Measurements from ENCODE around the gene NOBOX. TPM values are rescaled to one million over a fixed set of nuclear protein-coding genes. Genes with fewer than 3 reads are reported as not detected.

Gene NOBOX
- polyA plus RNA-seq, 1 donor from 2014 or later: not detected

DNA sequence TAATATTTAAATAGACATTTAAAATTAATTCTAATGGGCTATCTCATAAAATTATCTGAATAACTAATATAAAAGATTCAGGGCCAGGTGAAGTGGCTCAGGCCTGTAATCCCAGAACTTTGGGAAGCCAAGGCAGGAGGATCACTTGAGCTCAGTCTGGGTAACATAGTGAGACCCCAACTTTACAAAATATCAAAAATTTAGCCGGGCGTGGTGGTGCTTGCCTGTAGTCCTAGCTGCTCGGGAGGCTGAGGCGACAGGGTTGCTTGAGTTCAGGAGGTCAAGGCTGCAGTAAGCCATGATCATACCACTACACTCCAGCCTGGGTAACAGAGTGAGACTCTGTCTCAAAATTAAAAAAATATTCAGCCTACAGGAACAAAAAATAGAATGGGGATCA, 12.5 kb downstream of the NOBOX start:
- Histone ChIP-seq H3K4me3 (ENCODE audit: low read length) (no peak overlapping the region), H3K4me2 (ENCODE audit: low read length) (no peak overlapping the region), H3K9ac (ENCODE audit: low read length) (no peak overlapping the region), H3F3A (ENCODE audit: insufficient read depth, low read length, poor library complexity, severe bottlenecking) (no peaks in the 10 kb centered on the region), H3K27ac (ENCODE audit: low read length) (no peak overlapping the region), H3K9me2 (ENCODE audit: insufficient read depth, low read length) (no peaks in the 10 kb centered on the region), H3K36me3 (ENCODE audit: insufficient read depth, low read length) (no peaks in the 10 kb centered on the region), H2AFZ (ENCODE audit: low read depth, low read length) (no peak overlapping the region), H3K9me3 (ENCODE audit: low read length) (no peaks in the 10 kb centered on the region), H3K79me2 (replicated peaks; ENCODE audit: insufficient read depth, low read length) (no peaks in the 10 kb centered on the region), H3K27me3 (ENCODE audit: insufficient read depth, low read depth, low read length) (no peaks in the 10 kb centered on the region), H4K20me1 (ENCODE audit: insufficient read depth) (no peaks in the 10 kb centered on the region)
- no peak for TF ChIP-seq TAF1 (IDR thresholded peaks at IDR 0.05; ENCODE audit: low read depth)

DNA sequence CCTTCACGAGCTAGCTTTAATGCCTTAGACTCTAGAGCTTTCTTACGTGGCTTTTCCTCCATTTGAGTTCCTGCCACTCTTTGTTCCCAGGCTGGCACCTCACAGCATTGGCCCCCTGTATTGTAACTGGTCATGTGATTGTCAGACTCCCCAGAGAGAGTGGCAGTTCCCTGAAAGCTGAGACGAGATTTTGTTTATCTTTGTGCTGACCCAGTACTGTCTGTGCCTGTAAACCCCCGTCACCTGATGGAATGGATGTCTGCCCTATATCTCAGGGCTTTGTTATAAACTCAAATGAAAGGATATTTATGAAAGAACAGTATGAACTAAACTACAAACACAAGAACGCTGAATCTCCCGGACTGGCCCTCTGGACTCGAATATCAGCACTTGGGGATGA, 13.0 kb downstream of the NOBOX start:
- TF ChIP-seq EZH2 (IDR thresholded peaks at IDR 0.05; ENCODE audit: borderline replicate concordance, insufficient read depth, low read length, poor library complexity, severe bottlenecking) (no peak), POLR2AphosphoS5 (IDR thresholded peaks at IDR 0.05) (no peak), SMC3 (conservative IDR thresholded peaks at IDR 0.05; ENCODE audit: poor library complexity) (no peak), TAF1 (IDR thresholded peaks at IDR 0.05; ENCODE audit: low read depth) (no peak), EP300 (conservative IDR thresholded peaks at IDR 0.05; ENCODE audit: poor library complexity, severe bottlenecking) (no peak), MXI1 (conservative IDR thresholded peaks at IDR 0.05; ENCODE audit: poor library complexity, severe bottlenecking) (no peak), RAD21 (conservative IDR thresholded peaks at IDR 0.05) (no peak)
- TF ChIP-seq, protein P1, sequence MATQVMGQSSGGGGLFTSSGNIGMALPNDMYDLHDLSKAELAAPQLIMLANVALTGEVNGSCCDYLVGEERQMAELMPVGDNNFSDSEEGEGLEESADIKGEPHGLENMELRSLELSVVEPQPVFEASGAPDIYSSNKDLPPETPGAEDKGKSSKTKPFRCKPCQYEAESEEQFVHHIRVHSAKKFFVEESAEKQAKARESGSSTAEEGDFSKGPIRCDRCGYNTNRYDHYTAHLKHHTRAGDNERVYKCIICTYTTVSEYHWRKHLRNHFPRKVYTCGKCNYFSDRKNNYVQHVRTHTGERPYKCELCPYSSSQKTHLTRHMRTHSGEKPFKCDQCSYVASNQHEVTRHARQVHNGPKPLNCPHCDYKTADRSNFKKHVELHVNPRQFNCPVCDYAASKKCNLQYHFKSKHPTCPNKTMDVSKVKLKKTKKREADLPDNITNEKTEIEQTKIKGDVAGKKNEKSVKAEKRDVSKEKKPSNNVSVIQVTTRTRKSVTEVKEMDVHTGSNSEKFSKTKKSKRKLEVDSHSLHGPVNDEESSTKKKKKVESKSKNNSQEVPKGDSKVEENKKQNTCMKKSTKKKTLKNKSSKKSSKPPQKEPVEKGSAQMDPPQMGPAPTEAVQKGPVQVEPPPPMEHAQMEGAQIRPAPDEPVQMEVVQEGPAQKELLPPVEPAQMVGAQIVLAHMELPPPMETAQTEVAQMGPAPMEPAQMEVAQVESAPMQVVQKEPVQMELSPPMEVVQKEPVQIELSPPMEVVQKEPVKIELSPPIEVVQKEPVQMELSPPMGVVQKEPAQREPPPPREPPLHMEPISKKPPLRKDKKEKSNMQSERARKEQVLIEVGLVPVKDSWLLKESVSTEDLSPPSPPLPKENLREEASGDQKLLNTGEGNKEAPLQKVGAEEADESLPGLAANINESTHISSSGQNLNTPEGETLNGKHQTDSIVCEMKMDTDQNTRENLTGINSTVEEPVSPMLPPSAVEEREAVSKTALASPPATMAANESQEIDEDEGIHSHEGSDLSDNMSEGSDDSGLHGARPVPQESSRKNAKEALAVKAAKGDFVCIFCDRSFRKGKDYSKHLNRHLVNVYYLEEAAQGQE (IDR thresholded peaks at IDR 0.05; ENCODE audit: borderline replicate concordance): no peak
- TF ChIP-seq, protein P2, sequence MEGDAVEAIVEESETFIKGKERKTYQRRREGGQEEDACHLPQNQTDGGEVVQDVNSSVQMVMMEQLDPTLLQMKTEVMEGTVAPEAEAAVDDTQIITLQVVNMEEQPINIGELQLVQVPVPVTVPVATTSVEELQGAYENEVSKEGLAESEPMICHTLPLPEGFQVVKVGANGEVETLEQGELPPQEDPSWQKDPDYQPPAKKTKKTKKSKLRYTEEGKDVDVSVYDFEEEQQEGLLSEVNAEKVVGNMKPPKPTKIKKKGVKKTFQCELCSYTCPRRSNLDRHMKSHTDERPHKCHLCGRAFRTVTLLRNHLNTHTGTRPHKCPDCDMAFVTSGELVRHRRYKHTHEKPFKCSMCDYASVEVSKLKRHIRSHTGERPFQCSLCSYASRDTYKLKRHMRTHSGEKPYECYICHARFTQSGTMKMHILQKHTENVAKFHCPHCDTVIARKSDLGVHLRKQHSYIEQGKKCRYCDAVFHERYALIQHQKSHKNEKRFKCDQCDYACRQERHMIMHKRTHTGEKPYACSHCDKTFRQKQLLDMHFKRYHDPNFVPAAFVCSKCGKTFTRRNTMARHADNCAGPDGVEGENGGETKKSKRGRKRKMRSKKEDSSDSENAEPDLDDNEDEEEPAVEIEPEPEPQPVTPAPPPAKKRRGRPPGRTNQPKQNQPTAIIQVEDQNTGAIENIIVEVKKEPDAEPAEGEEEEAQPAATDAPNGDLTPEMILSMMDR (IDR thresholded peaks at IDR 0.05; ENCODE audit: poor library complexity, severe bottlenecking): no peak
- Histone ChIP-seq H3K27ac (ENCODE audit: low read length) (no peak overlapping the region), H3F3A (ENCODE audit: insufficient read depth, low read length, poor library complexity, severe bottlenecking) (no peaks in the 10 kb centered on the region), H3K4me2 (ENCODE audit: low read length) (no peak overlapping the region), H2AFZ (ENCODE audit: low read depth, low read length) (no peak overlapping the region), H3K9ac (ENCODE audit: low read length) (no peak overlapping the region), H3K27me3 (ENCODE audit: insufficient read depth, low read depth, low read length) (no peaks in the 10 kb centered on the region), H3K9me2 (ENCODE audit: insufficient read depth, low read length) (no peaks in the 10 kb centered on the region), H3K4me3 (ENCODE audit: low read length) (no peak overlapping the region), H3K36me3 (ENCODE audit: insufficient read depth, low read length) (no peaks in the 10 kb centered on the region), H3K9me3 (ENCODE audit: low read length) (no peaks in the 10 kb centered on the region), H4K20me1 (ENCODE audit: insufficient read depth) (no peaks in the 10 kb centered on the region), H3K79me2 (replicated peaks; ENCODE audit: insufficient read depth, low read length) (no peaks in the 10 kb centered on the region)

DNA sequence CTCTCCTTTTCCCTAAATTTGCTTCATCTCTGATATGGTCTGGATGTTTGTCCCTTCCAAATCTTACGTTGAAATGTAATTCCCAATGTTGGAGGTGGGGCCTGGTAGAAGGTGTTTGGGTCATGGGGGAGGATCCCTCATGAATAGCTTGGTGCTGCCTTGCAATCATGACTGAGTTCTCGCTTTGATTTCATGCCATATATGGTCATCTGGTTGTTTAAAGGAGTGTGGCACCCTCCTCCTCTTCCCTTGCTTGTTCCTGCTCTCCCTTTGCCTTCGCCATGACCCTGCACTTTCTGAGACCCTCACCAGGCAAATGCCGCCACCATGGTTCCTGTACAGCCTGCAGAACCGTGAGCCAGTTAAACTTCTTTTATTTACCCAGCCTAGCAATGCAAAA, 14.5 kb downstream of the NOBOX start:
- H2AFZ ChIP-seq (ENCODE audit: low read depth, low read length): no peak overlapping the region
- H3K36me3 ChIP-seq (ENCODE audit: insufficient read depth, low read length): no peaks in the 10 kb centered on the region
- H4K20me1 ChIP-seq (ENCODE audit: insufficient read depth): no peaks in the 10 kb centered on the region
- TF ChIP-seq, protein P1 (IDR thresholded peaks at IDR 0.05; ENCODE audit: borderline replicate concordance): no peak
- TF ChIP-seq TAF1 (IDR thresholded peaks at IDR 0.05; ENCODE audit: low read depth) (no peak), EZH2 (IDR thresholded peaks at IDR 0.05; ENCODE audit: borderline replicate concordance, insufficient read depth, low read length, poor library complexity, severe bottlenecking) (no peak), RAD21 (conservative IDR thresholded peaks at IDR 0.05) (no peak), EP300 (conservative IDR thresholded peaks at IDR 0.05; ENCODE audit: poor library complexity, severe bottlenecking) (no peak), POLR2AphosphoS5 (IDR thresholded peaks at IDR 0.05) (no peak), SMC3 (conservative IDR thresholded peaks at IDR 0.05; ENCODE audit: poor library complexity) (no peak), MXI1 (conservative IDR thresholded peaks at IDR 0.05; ENCODE audit: poor library complexity, severe bottlenecking) (no peak)
- TF ChIP-seq, protein P2 (IDR thresholded peaks at IDR 0.05; ENCODE audit: poor library complexity, severe bottlenecking): no peak
- no peaks in the 10 kb centered on the region for H3K9me2 ChIP-seq (ENCODE audit: insufficient read depth, low read length)
- no peak overlapping the region for H3K27ac ChIP-seq (ENCODE audit: low read length)
- no peaks in the 10 kb centered on the region for H3K27me3 ChIP-seq (ENCODE audit: insufficient read depth, low read depth, low read length)
- H3K4me3 ChIP-seq (ENCODE audit: low read length): no peak overlapping the region
- H3K79me2 ChIP-seq (replicated peaks; ENCODE audit: insufficient read depth, low read length): no peaks in the 10 kb centered on the region
- H3K4me2 ChIP-seq (ENCODE audit: low read length): no peak overlapping the region
- H3K9me3 ChIP-seq (ENCODE audit: low read length): no peaks in the 10 kb centered on the region
- no peaks in the 10 kb centered on the region for H3F3A ChIP-seq (ENCODE audit: insufficient read depth, low read length, poor library complexity, severe bottlenecking)
- H3K9ac ChIP-seq (ENCODE audit: low read length): no peak overlapping the region
